BLaER1 treated with 17β-estradiol and CSF1 and Interleukin-3, amounts not matched to agents 10 nM and 100 nM (cell line): ENCODE results near the gene BRD4.

Source experiments
- H3K27ac ChIP-seq, 11 experiments: shearing (Covaris generic); formaldehyde crosslinking; 2 replicates each; pipeline ENCODE4 v1.8.1; 2022
- H3K27me3 ChIP-seq, 11 experiments: shearing (Covaris generic); formaldehyde crosslinking; 2 replicates each; pipeline ENCODE4 v1.8.1; 2022
- H3K36me3 ChIP-seq, 11 experiments: shearing (Covaris generic); formaldehyde crosslinking; 2 replicates each; pipeline ENCODE4 v1.8.1; 2022
- H3K4me1 ChIP-seq, 10 experiments: shearing (Covaris generic); formaldehyde crosslinking; 2 replicates each; pipeline ENCODE4 v1.8.1; 2022
- H3K4me2 ChIP-seq, 11 experiments: shearing (Covaris generic); formaldehyde crosslinking; 2 replicates each; pipeline ENCODE4 v1.8.1; 2022
- H3K4me3 ChIP-seq, 10 experiments: shearing (Covaris generic); formaldehyde crosslinking; 2 replicates each; pipeline ENCODE4 v1.8.1; 2022
- H3K9ac ChIP-seq, 11 experiments: shearing (Covaris generic); formaldehyde crosslinking; 2 replicates each; pipeline ENCODE4 v1.8.1; 2022
- H3K9me3 ChIP-seq, 11 experiments: shearing (Covaris generic); formaldehyde crosslinking; replicated peaks in 1 of 11; 2 replicates each; pipeline ENCODE4 v1.8.1; 2022
- H4K20me1 ChIP-seq, 11 experiments: shearing (Covaris generic); formaldehyde crosslinking; 2 replicates each; pipeline ENCODE4 v1.8.1; 2022
- Cebpa-rat ChIP-seq, 11 experiments: shearing (Covaris generic); IDR thresholded peaks; 2 replicates each; pipeline ENCODE4 v1.8.1; 2022

The BRD4 gene

GRCh38 chr19:15332311-15332996 is at the start of gene BRD4:
Gene BRD4, minus strand, starts transcription at chr19:15332539. Its CDS starts 59,440 bp downstream, at chr19:15273099.
- Histone ChIP-seq H3K27me3 (no peaks in the 10 kb centered on the region), H3K27ac (peak within 1 kb of the TSS; percentile 95 to 100 (median 99)), H4K20me1 (peaks cover 40 to 91% (median 46%) of the 10 kb centered on the region in 11 experiments), H3K4me2 (peak within 1 kb of the TSS; percentile 87 to 99 (median 96)), H3K9ac (peak within 1 kb of the TSS; percentile 97 to 100 (median 99)), H3K36me3 (peaks cover 6 to 27% (median 17%) of the 10 kb centered on the region in 11 experiments; a peak in 14 of 22 replicates), H3K4me1 (peaks cover 50 to 62% (median 56%) of the 10 kb centered on the region in 10 experiments), H3K4me3 (peak within 1 kb of the TSS; percentile 79 to 99 (median 96)), H3K9me3 (no peaks in the 10 kb centered on the region)
- no peak for TF ChIP-seq Cebpa-rat (IDR thresholded peaks at IDR 0.05)

DNA sequence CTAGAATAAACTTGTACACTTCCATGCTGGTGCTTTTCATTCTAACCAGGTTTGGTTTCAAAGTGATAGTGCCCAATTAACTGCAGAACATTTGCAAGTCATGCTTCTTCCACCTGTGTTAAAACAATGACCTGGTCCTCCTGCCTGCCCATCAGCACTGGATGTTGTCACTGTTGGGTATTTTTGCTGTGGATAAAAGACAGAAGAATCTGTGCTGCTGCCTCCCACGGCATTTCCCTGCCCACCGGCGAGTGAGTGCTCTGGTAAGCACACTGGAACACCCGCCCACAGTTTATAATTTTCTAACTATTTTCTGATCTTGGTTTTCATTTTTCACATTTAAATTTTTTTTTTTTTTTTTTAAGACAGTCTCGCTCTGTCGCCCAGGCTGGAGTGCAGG is 49.5 kb upstream of the BRD4 start:
- peaks cover 13 to 68% (median 34%) of the 10 kb centered on the region in 11 experiments; a peak in 21 of 22 replicates for H4K20me1 ChIP-seq
- H3K27me3 ChIP-seq = no peaks in the 10 kb centered on the region
- H3K9ac ChIP-seq = no peak overlapping the region
- TF ChIP-seq Cebpa-rat (IDR thresholded peaks at IDR 0.05) = no peak
- no peak overlapping the region for H3K4me3 ChIP-seq
- peak overlapping the region in 1 of 11 experiments; percentile 30; a peak in 2 of 22 replicates for H3K4me2 ChIP-seq
- H3K27ac ChIP-seq = no peak overlapping the region
- H3K4me1 ChIP-seq = peaks cover 23 to 38% (median 31%) of the 10 kb centered on the region in 10 experiments
- peaks cover 24 to 52% (median 39%) of the 10 kb centered on the region in 11 experiments for H3K36me3 ChIP-seq
- H3K9me3 ChIP-seq = no peaks in the 10 kb centered on the region

DNA sequence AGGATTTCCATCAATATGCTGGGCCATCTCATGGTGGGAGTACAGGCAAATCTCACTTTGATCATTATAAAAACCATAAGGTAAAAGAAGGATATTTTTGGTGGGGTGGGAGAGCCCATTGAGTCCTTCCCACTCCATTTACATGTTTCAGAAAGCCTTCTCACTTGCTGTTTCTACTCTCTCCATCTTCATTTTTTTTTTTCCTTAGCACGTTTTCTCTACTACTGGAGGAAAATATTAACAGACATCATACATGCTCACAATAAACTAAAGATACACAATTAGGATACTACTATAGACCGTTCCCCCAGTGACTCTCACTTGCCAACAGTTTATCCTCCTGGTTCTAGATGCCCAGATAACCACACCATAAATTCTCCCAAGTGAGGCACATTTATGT is 49.1 kb upstream of the BRD4 start:
- Histone ChIP-seq H3K9ac (no peak overlapping the region; a peak in 1 of 22 replicates), H3K9me3 (no peaks in the 10 kb centered on the region), H3K4me2 (peak overlapping the region in 8 of 11 experiments; percentile 73 to 97 (median 94); a peak in 10 of 22 replicates), H3K4me1 (peaks cover 27 to 42% (median 35%) of the 10 kb centered on the region in 10 experiments), H3K27me3 (no peaks in the 10 kb centered on the region), H3K4me3 (no peak overlapping the region), H4K20me1 (peaks cover 17 to 68% (median 34%) of the 10 kb centered on the region in 11 experiments; a peak in 21 of 22 replicates), H3K36me3 (peaks cover 19 to 52% (median 39%) of the 10 kb centered on the region in 11 experiments), H3K27ac (no peak overlapping the region)
- TF ChIP-seq Cebpa-rat (IDR thresholded peaks at IDR 0.05) = no peak

- Histone ChIP-seq H3K9me3 (no peaks in the 10 kb centered on the region), H3K36me3 (peaks cover 14 to 53% (median 33%) of the 10 kb centered on the region in 11 experiments; a peak in 21 of 22 replicates), H3K4me3 (peak overlapping the region; percentile 73 to 100 (median 91)), H3K27me3 (no peaks in the 10 kb centered on the region), H3K27ac (peak overlapping the region; percentile 63 to 99 (median 83)), H4K20me1 (peaks cover 28 to 75% (median 42%) of the 10 kb centered on the region in 11 experiments), H3K4me2 (peak overlapping the region; percentile 73 to 97 (median 92)), H3K4me1 (peaks cover 30 to 54% (median 42%) of the 10 kb centered on the region in 10 experiments), H3K9ac (peak overlapping the region; percentile 80 to 99 (median 95))
- TF ChIP-seq Cebpa-rat (IDR thresholded peaks at IDR 0.05) = no peak
Measured at GRCh38 chr19:15379999-15380647, 47.8 kb upstream of the BRD4 start.

DNA sequence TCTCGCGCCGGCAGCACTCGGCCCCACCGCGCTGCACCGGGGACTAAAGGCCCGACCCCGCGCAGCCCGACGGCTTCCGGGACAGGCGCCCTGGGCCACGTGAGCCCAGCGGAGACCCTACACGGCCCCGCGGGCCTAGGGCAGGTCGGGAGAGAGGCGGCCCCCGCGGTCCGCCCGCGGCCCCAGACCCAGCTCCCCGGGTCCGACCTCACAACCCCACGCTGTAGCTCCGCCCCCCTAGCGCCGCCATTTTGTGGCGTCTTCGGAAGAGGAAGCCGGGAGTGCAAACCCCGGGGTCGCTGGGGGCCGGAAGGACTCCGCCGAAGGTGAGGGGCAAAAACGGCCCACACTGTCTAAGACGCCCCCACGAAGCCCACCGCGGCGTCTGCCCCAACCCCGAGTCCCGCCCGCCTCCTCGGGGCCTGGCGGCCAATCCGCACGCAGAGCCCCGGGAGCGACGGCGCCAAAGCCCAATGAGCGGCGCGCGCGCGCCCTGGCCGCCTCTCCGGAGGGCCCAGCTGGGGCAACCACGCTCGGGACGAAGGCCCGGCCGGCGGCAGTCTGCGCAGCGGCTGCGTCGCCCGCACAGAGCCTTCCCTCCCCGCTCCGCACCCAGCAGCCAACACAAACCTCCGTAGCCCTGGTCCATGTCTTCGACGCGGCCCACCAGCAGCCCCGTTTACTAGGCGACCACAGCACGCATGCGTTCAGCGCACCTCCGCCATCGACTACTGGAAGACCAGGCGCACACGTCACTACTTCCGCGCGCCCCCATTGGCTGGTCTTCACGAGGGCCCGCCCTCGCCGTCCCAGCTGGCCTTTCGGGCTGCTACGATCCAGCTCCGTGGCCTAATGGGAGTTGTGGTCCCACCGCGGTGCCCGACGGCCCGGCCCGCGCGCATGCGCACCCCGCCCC is 47.0 kb upstream of the BRD4 start, which contains the start of gene AKAP8:
AKAP8 (minus strand) TSS at position 705 of the 916 bp plus-strand sequence; CDS start at position 649, 56 bp downstream.
- Histone ChIP-seq H3K9ac (peak within 1 kb of the TSS; percentile 94 to 99 (median 97)), H3K27me3 (no peaks in the 10 kb centered on the region), H3K9me3 (no peaks in the 10 kb centered on the region), H3K4me2 (peak within 1 kb of the TSS; percentile 93 to 99 (median 99)), H3K4me1 (peaks cover 34 to 62% (median 45%) of the 10 kb centered on the region in 10 experiments), H3K4me3 (peak within 1 kb of the TSS; percentile 84 to 100 (median 94)), H4K20me1 (peaks cover 36 to 81% (median 50%) of the 10 kb centered on the region in 11 experiments), H3K36me3 (peaks cover 19 to 57% (median 40%) of the 10 kb centered on the region in 11 experiments), H3K27ac (peak within 1 kb of the TSS; percentile 95 to 99 (median 98))
- TF ChIP-seq Cebpa-rat (IDR thresholded peaks at IDR 0.05) = no peak

DNA sequence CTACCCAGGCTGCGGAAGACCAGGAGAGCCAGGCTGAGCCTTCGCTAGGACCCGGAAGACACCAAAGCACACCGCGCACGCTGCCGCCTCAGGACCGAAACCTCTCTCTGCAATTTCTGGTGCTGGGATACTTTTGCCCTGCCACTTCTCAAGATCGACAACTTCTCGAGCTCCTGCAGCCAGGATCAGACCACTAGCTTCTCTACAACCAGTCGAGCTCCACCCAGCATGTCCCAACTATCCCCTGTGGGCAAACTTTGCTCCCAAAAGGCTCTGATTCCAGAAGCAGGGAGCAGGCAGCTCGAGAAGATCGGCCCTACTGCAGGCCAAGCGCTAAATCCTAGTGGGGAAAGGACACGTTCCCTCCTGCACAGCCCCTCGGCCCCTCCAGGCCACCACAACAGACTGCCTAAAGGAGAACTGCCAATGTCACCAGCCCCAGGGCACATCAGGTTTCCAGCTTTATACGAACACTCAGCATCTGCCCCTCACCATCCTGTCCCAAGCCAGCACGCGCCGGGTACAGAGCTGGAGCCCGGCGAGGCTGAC is 46.3 kb upstream of the BRD4 start:
- H3K36me3 ChIP-seq = peaks cover 26 to 59% (median 45%) of the 10 kb centered on the region in 11 experiments
- H3K27me3 ChIP-seq = no peaks in the 10 kb centered on the region
- H3K4me2 ChIP-seq = peak overlapping the region; percentile 93 to 99 (median 99)
- peaks cover 44 to 82% (median 57%) of the 10 kb centered on the region in 11 experiments for H4K20me1 ChIP-seq
- peak overlapping the region; percentile 95 to 99 (median 98) for H3K27ac ChIP-seq
- H3K4me1 ChIP-seq = peaks cover 34 to 70% (median 47%) of the 10 kb centered on the region in 10 experiments
- H3K4me3 ChIP-seq = peak overlapping the region; percentile 84 to 100 (median 94)
- peak overlapping the region; percentile 94 to 99 (median 97) for H3K9ac ChIP-seq
- no peaks in the 10 kb centered on the region for H3K9me3 ChIP-seq
- no peak for TF ChIP-seq Cebpa-rat (IDR thresholded peaks at IDR 0.05)

- Histone ChIP-seq H3K36me3 (peaks cover 50 to 73% (median 64%) of the 10 kb centered on the region in 11 experiments), H3K27ac (peak overlapping the region in 4 of 11 experiments; percentile 25 to 48 (median 33); a peak in 6 of 22 replicates), H3K9ac (peak overlapping the region in 5 of 11 experiments; percentile 5 to 49 (median 29); a peak in 6 of 22 replicates), H4K20me1 (peaks cover 62 to 92% (median 83%) of the 10 kb centered on the region in 11 experiments), H3K4me3 (no peak overlapping the region), H3K9me3 (no peaks in the 10 kb centered on the region), H3K4me2 (peak overlapping the region in 5 of 11 experiments; percentile 13 to 99 (median 43); a peak in 8 of 22 replicates), H3K27me3 (no peaks in the 10 kb centered on the region), H3K4me1 (peaks cover 21 to 54% (median 30%) of the 10 kb centered on the region in 10 experiments)
- no peak for TF ChIP-seq Cebpa-rat (IDR thresholded peaks at IDR 0.05)
Measured at GRCh38 chr19:15374796-15375440, 42.6 kb upstream of the BRD4 start.
